Common myeloid progenitor, CD34-positive (primary cell): ENCODE results near the gene SMAD4.

Source experiments
- CTCF ChIA-PET: fragments of 350-600 bp; sonication (Branson Sonifier 250); formaldehyde crosslinking; loops from one replicate; lab custom pipeline; 2021; ENCODE audit warnings: antibody characterized with exemption; lab: Charles Lee
- POLR2A ChIA-PET: fragments of 350-600 bp; sonication (Branson Sonifier 250); formaldehyde crosslinking; loops from one replicate; lab custom pipeline; 2021; ENCODE audit warnings: antibody characterized with exemption; lab: Charles Lee
- DNase-seq, 3 donors: peaks; one replicate each; pipeline versions ENCODE4 v3.0.0 to v3.0.0-alpha.2; 2013
- H3K27ac ChIP-seq, 2 experiments: 1 replicate in 1 of 2; 2 replicates in 1 of 2; pipeline ENCODE4 v1.7.0; 2013; ENCODE audit warnings: inconsistent platforms in 2 of 2, low read length in 2 of 2, mild to moderate bottlenecking in 2 of 2, low read depth in 1 of 2, moderate library complexity in 1 of 2; ENCODE audit not compliant: severe bottlenecking in 2 of 2, insufficient read depth in 1 of 2, poor library complexity in 1 of 2
- H3K27me3 ChIP-seq, 5 experiments: replicated peaks in 2 of 5; 1 replicate in 3 of 5; 2 replicates in 2 of 5; pipeline versions ENCODE4 v1.6.1 to v1.7.0; 2013; ENCODE audit warnings: low read length in 4 of 5, mild to moderate bottlenecking in 2 of 5, moderate library complexity in 2 of 5, inconsistent platforms in 1 of 5; ENCODE audit not compliant: insufficient read depth in 5 of 5, control insufficient read depth in 4 of 5
- H3K36me3 ChIP-seq, 4 experiments: 1 replicate in 2 of 4; 2 replicates in 2 of 4; pipeline versions ENCODE4 v1.6.1 to v1.7.0; 2013; ENCODE audit warnings: low read length in 3 of 4, control low read depth in 1 of 4, mild to moderate bottlenecking in 1 of 4; ENCODE audit not compliant: control insufficient read depth in 4 of 4, insufficient read depth in 4 of 4
- H3K4me1 ChIP-seq, 4 experiments: 1 replicate in 3 of 4; 2 replicates in 1 of 4; pipeline versions ENCODE4 v1.6.1 to v1.7.1; 2013; ENCODE audit warnings: low read length in 3 of 4, mild to moderate bottlenecking in 3 of 4, control low read depth in 1 of 4, inconsistent platforms in 1 of 4, moderate library complexity in 1 of 4; ENCODE audit not compliant: control insufficient read depth in 4 of 4, insufficient read depth in 4 of 4; ENCODE audit errors: control extremely low read depth in 1 of 4
- H3K4me3 ChIP-seq, 7 experiments: 1 replicate in 4 of 7; 2 replicates in 3 of 7; pipeline versions ENCODE4 v1.5.1 to v1.7.0; 2013; ENCODE audit warnings: mild to moderate bottlenecking in 7 of 7, low read length in 6 of 7, moderate library complexity in 6 of 7, inconsistent platforms in 2 of 7, low read depth in 2 of 7, control low read depth in 1 of 7; ENCODE audit not compliant: insufficient read depth in 4 of 7, control insufficient read depth in 1 of 7; ENCODE audit errors: extremely low read depth in 1 of 7
- H3K9me3 ChIP-seq, 5 experiments: 1 replicate in 4 of 5; 2 replicates in 1 of 5; pipeline versions ENCODE4 v1.6.1 to v1.7.1; 2013; ENCODE audit warnings: low read length in 4 of 5, mild to moderate bottlenecking in 2 of 5, inconsistent platforms in 1 of 5, low read depth in 1 of 5, moderate library complexity in 1 of 5; ENCODE audit not compliant: control insufficient read depth in 4 of 5, insufficient read depth in 2 of 5; ENCODE audit errors: control extremely low read depth in 1 of 5
- WGBS: methylation state at CpG from one replicate; pipeline ENCODE4 v1.1.5; 2013; ENCODE audit not compliant: insufficient coverage; 5-methylcytosine and 5-hydroxymethylcytosine counted together

Gene SMAD4

DNA sequence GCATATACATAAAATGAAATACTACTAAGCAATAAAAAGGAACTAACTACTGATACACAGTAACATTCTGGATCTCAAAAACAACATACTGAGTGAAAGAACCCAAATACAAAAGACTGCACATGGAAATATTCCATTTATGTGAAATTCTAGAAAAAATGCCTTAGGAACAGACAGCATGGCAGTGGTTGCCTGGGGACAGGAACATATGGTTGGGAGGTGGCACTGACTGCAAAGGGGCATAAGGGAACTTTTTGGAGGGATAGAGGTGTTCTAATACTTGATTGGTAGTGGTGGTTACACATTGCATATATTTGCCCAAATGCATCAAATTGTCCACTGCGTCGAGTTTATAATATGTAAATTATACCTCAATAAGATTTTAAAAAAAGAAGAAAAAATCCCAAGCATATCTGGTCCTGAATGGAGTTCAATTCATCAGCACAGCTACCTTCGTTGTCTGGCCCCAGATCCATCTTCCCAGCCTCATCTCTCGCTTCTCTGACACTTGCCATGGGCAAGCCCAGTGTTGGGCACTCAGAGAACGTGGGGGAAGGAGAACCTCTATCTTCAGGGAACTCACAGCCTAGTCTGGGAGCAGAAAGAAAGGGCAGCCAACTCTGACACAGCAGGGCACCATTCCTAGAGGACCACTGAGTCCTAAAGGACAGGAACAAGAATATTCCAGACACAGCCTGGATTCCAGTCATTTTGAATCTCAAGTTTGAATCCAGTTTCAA is 8.6 kb upstream of the SMAD4 start:
- ChIA-PET CTCF (interaction anchor here (1.1 kb wide), 1 partner anchor 31 kb away, joined by 3 read pairs; no protein-coding TSS in a partner anchor), POLR2A (no interaction called here)
- WGBS: 100% methylated on average over 3 of the region's 5 CpGs
- peaks cover 0 to 15% (median 4%) of the 10 kb centered on the region in 4 experiments for H3K36me3 ChIP-seq
- no peak overlapping the region for H3K27ac ChIP-seq
- no peaks in the 10 kb centered on the region for H3K27me3 ChIP-seq
- no peak for DNase-seq
- H3K4me3 ChIP-seq: no peak overlapping the region
- peaks cover 0 to 1% (median 0%) of the 10 kb centered on the region in 5 experiments for H3K9me3 ChIP-seq
- peaks cover 0 to 11% (median 1%) of the 10 kb centered on the region in 4 experiments for H3K4me1 ChIP-seq

DNA sequence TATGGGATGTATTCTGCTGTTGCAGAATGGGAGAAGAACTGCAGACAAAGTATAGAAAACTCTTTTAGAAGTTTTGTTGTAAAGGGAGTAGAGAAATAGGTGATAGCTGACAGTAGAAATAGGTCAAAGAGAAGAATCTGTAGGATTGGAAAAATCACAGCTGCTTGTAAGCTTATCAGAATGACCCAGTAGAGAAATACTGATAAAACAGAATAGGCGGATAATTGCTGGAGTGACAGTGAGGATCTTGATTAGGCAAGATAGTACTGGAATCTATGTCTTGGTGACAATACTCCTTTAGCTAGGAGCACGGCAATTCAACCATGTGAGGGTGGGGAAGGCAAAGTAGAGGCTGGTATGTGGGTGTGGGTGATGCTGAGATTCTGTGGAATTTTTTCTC is 4.5 kb upstream of the SMAD4 start:
- H3K9me3 ChIP-seq: no peaks in the 10 kb centered on the region
- POLR2A ChIA-PET: no interaction called here
- H3K36me3 ChIP-seq: peaks cover 0 to 10% (median 5%) of the 10 kb centered on the region in 4 experiments
- H3K27me3 ChIP-seq: no peaks in the 10 kb centered on the region
- H3K4me1 ChIP-seq: peaks cover 5 to 29% (median 17%) of the 10 kb centered on the region in 4 experiments
- 95% methylated on average over 2 of the region's 2 CpGs for whole genome bisulfite sequencing
- H3K4me3 ChIP-seq: no peak overlapping the region
- CTCF ChIA-PET: interaction anchor here (1.1 to 1.7 kb wide), 2 partner anchors 26 to 151 kb away, joined by 3 to 4 read pairs; no protein-coding TSS in a partner anchor
- H3K27ac ChIP-seq: no peak overlapping the region
- no peak for DNase-seq

GRCh38 chr18:51028201-51028805 is 1.7 kb upstream of the SMAD4 start:
- Histone ChIP-seq H3K4me3 (no peak overlapping the region), H3K36me3 (peaks cover 2 to 10% (median 6%) of the 10 kb centered on the region in 4 experiments), H3K27me3 (no peaks in the 10 kb centered on the region), H3K27ac (no peak overlapping the region), H3K9me3 (no peaks in the 10 kb centered on the region), H3K4me1 (peaks cover 18 to 42% (median 27%) of the 10 kb centered on the region in 4 experiments)
- DNase-seq: peak in 1 of 3 donors; percentile 26
- 100% methylated on average over 2 of the region's 4 CpGs for WGBS
- POLR2A ChIA-PET: interaction anchor here (1.0 kb wide), 1 partner anchor 10 kb away, joined by 3 read pairs; no protein-coding TSS in a partner anchor
- CTCF ChIA-PET: interaction anchor here (1.0 to 2.3 kb wide), 6 partner anchors 10 to 61 kb away, joined by 3 to 9 read pairs (median 5); partner anchors contain the start of gene ELAC1

DNA sequence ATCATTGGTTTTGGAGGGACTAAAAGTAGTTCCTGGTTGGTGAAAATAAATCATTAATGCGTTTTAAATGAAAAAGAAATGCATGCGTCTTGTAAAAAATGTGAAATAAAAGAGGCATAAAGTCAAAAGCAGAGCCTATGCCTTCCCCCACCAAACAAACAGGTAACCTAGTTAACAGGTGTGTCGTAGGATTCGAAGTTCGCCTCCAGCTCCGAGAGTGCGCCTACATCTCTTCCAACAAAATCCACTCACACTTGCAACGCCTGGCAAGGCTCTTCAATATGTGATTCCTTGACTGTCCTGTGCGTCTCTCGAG is 677 bp upstream of the SMAD4 start:
- ChIA-PET POLR2A (interaction anchor here (0.8 to 1.9 kb wide), 8 partner anchors 10 to 168 kb away, joined by 3 to 14 read pairs (median 4); partner anchors contain the start of genes ELAC1, ME2 and MEX3C), CTCF (interaction anchor here (1.0 to 2.3 kb wide), 5 partner anchors 11 to 62 kb away, joined by 3 to 9 read pairs (median 5); partner anchors contain the start of gene ELAC1)
- Histone ChIP-seq H3K4me3 (peak overlapping the region; percentile 72 to 94 (median 84)), H3K4me1 (peaks cover 18 to 42% (median 27%) of the 10 kb centered on the region in 4 experiments), H3K36me3 (peaks cover 2 to 8% (median 6%) of the 10 kb centered on the region in 4 experiments), H3K27me3 (no peaks in the 10 kb centered on the region), H3K27ac (peak overlapping the region; percentile 91 to 95), H3K9me3 (no peaks in the 10 kb centered on the region)
- DNase-seq: no peak
- 27% methylated on average over 8 of the region's 10 CpGs for WGBS

DNA sequence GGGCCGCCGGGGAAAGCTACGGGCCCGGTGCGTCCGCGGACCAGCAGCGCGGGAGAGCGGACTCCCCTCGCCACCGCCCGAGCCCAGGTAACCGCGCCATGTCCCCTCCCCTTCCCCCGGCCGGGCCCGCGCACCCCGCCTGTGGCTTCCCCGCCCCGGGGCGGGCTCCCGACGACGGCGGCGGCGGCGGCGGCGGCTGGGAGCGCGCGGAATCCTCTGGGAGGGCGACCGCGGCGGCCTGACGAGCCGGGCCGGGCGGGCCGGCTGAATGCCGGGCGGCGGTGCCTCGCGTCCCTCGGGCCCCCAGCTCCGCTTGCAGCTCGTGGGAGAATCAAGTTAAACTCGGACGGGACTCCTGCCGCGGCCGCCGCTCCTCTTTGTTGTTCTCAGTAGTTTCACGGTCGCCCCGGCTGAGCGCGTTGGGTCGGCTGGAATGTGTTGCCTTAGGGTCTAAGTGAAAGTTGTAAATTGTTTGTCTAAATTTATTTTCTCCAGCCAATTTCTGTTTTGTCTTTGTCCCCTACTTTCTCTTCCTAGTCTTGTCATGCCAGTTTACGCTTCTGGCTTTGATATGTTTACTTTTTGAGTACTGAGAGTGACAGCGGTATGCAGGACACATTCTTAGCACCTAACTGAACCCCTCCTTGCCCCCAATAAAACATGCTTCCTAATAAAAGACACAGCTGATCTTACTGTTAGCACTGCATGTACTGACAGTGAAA is 685 bp downstream of the SMAD4 start:
- Histone ChIP-seq H3K27ac (peak overlapping the region; percentile 91 to 95), H3K4me1 (peaks cover 18 to 41% (median 31%) of the 10 kb centered on the region in 4 experiments), H3K36me3 (peaks cover 2 to 10% (median 5%) of the 10 kb centered on the region in 4 experiments), H3K27me3 (no peaks in the 10 kb centered on the region), H3K9me3 (no peaks in the 10 kb centered on the region), H3K4me3 (peak overlapping the region; percentile 72 to 94 (median 84))
- WGBS: under 1% methylated on average over 43 of the region's 66 CpGs
- CTCF ChIA-PET: interaction anchor here (0.8 to 2.2 kb wide), 4 partner anchors 10 to 213 kb away, joined by 3 to 14 read pairs (median 5); no protein-coding TSS in a partner anchor
- POLR2A ChIA-PET: interaction anchor here (0.6 to 1.9 kb wide), 6 partner anchors 8 to 167 kb away, joined by 3 to 14 read pairs (median 4); partner anchors contain the start of genes ELAC1, ME2 and MEX3C
- DNase-seq: peak; percentile 40 to 69 (median 55)

DNA sequence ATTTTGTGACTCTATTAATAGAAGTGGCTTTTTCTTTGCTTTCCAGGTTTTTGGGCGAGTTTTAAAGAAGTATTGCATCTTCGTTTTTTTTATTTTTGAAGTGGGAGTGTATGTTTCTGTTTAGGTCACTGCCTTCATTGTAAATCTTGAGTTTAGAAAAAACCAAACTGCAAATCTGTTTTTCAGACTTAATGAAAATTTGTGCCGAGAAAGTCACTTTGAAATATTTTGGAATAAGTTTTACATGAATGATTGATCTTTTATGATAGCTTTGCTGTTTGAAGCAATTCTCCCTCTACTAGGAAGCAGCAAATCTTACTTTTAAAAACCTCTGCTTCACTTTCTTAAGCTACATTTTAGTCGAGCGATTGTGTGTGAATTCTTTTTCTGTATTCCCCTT is 2.2 kb downstream of the SMAD4 start:
- Histone ChIP-seq H3K9me3 (no peaks in the 10 kb centered on the region), H3K4me3 (peak overlapping the region in 4 of 7 experiments; percentile 20 to 92 (median 84)), H3K27ac (peak overlapping the region in 1 of 2 experiments; percentile 95), H3K36me3 (peaks cover 2 to 5% (median 4%) of the 10 kb centered on the region in 4 experiments), H3K27me3 (no peaks in the 10 kb centered on the region), H3K4me1 (peaks cover 18 to 41% (median 29%) of the 10 kb centered on the region in 4 experiments)
- CTCF ChIA-PET: interaction anchor here (0.8 to 2.2 kb wide), 3 partner anchors 9 to 215 kb away, joined by 3 to 14 read pairs (median 4); no protein-coding TSS in a partner anchor
- no peak for DNase-seq
- POLR2A ChIA-PET: no interaction called here
- 62% methylated on average over 2 of the region's 5 CpGs for WGBS
